GM18951 (cell line): Measurements from ENCODE around the gene MAMDC4.

ENCODE experiments used
- POLR2A ChIP-seq: IDR thresholded peaks from 4 replicates; pipeline ENCODE4 v1.6.1; 2011; ENCODE audit warnings: mild to moderate bottlenecking; ENCODE audit not compliant: insufficient read length, insufficient read depth; ENCODE audit errors: extremely low read depth
- in situ Hi-C: fragments of 300-500 bp; cut with MboI; formaldehyde crosslinking; loops from one replicate; pipeline ENCODE4 v1.12.0; 2022; ENCODE audit warnings: low sequenced_read_pairs, mixed read lengths, inconsistent platforms; ENCODE audit not compliant: unreplicated experiment

The MAMDC4 gene

DNA sequence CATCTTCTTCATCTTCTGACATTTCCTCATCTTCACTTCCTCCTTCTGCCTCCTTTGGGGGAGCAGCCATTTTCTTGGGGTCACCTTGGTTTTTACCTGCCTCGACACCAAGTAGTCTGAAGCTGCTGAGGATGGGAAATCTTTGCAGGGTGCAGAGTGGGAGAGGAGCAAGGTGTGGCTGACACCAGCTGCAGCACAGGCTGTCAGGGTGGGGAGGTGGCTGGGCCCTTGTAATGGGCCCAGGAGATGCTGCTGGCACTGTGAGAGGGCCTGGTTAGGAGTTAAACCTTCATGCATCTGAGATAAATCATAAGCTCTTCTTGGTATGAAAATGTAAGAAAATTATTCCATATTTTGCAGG lies 36.7 kb upstream of the MAMDC4 start:
- no peak for TF ChIP-seq POLR2A
- in situ Hi-C loops = no loop called here

DNA sequence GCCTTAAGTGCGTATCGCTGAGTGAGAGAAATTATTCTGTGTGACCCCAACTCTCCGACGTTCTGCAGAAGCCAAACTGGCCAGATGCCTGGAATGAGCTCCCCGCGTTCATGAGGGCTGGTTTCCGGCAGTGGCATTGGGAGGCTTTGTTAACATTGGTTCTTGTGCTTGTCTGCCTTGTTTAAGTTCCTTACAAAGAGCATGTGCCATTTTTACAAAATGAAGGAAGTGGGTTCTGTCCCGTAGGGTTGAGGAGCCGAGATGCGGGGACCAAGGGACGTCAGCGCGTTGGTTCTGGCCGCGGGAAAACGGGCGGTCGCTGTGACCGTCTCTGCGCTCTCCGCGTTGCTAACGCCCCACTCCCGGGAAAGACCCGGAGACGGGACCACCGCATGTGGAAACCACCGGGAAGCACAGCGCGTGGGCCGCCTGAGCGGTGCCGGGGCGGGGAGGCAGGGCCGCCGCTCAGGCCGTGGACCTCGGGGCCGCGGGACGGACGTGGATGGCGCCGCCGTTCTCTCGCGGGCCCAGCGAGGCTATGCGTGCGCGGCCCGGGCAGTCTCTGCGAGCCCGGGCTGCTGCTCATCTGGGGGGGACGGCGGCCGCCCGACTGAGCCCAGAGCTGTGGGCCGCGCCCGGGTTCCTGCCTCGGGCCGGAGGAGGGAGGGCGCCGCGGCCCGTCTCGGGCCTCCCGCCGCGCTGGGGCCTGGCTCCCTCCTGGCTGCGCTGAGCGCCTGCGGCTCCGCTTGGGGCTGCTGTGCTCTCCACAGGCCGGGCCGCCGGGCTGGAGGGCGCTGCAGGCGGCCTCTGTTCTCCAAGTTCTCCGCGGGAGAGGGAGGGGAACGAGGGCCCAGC lies 30.9 kb upstream of the MAMDC4 start:
- in situ Hi-C loops = no loop called here
- TF ChIP-seq POLR2A = no peak

- TF ChIP-seq POLR2A = no peak
- in situ Hi-C loops = no loop called here
Observed at GRCh38 chr9:136821826-136822544, 30.2 kb upstream of the MAMDC4 start.

DNA sequence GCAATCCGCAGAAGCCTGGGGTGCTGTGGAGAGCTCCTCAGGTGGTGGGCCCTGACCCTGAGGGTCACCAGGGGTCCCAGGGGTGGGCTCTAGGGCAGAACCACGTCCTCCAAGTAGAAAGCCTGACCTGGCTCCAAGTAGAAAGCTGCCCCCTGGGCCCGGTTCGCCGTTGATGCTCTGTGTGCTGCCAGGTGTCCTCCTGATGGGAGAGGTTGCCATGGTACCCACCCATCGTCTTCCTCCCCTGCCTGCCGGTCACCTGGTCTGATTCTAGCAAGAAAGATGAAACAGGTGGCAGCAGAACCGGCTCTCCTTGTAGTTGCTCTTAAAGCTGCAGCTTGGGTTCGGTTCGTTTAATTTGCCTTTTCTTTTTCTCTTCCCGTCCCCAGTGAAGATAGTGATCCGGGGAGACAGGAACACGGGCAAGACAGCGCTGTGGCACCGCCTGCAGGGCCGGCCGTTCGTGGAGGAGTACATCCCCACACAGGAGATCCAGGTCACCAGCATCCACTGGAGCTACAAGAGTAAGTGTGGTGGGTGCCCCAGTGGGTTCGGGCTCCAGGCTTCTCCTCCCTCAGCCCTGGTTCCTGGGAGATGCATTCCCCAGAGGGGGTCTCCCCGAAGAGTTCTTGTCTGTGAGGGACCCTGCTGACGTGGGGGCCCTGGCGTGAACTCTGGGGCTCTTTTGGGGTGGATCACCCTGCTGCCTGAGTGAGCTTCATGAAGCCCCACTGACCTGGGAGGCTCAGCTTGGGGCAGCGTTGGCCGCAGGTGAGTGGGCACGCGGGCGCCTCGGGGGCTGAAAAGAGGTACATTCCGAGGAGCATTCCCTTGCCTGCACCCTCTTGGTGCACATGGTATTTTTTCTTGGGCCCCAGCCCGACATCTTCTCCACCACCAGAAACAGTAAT lies 28.8 kb upstream of the MAMDC4 start:
- in situ Hi-C loops = no loop called here
- no peak for TF ChIP-seq POLR2A

- in situ Hi-C loops = no loop called here
- no peak for TF ChIP-seq POLR2A
Observed at GRCh38 chr9:136824496-136825225, 27.5 kb upstream of the MAMDC4 start.

GRCh38 chr9:136825295-136826187 lies 26.6 kb upstream of the MAMDC4 start:
- TF ChIP-seq POLR2A = no peak
- in situ Hi-C loops = no loop called here

- TF ChIP-seq POLR2A = no peak
- in situ Hi-C loops = no loop called here
Observed at GRCh38 chr9:136826188-136826541, 26.0 kb upstream of the MAMDC4 start.

DNA sequence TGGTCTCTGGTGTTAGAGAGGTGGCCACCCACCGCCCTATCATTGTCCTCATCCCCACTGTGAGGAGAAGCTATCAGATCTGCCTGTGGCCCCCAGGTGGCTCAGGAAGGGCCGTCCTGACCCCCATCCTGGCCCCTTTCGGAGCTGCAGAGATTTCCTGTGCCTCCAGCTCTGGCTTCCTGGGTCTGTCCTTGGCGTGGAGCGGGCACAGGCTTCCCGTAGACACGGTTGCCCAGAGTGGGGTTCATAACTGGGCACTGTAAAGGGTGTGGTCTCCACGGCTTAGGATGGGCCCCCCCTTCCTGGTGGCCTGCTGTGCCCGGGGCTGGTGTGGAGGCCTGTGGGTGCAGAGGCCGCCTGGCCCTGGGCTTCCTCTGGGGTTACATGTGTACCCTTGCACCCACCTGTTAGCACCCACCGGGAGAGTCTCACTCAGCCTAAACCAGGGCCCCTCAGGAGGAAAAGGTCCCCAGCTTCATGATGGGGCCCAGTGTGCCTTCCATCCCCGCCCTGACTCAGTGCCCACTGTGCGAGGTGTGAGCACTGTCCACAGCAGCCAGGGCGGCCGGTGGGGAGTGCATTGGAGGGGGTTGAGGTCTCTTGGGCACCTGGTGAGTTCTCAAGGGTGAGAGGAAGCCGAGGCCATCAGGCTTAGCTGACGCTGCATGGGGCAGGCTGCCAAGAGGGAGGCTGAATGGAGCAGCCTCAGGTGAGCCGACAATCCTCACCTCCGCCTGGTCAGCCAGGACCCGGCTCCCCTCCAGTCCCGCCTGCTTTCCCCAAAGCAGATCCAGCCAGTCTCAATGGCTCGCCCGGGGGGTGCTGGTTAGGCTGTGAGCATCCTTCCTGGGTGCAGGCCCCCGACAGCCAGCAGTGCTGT lies 25.2 kb upstream of the MAMDC4 start:
- TF ChIP-seq POLR2A = no peak

DNA sequence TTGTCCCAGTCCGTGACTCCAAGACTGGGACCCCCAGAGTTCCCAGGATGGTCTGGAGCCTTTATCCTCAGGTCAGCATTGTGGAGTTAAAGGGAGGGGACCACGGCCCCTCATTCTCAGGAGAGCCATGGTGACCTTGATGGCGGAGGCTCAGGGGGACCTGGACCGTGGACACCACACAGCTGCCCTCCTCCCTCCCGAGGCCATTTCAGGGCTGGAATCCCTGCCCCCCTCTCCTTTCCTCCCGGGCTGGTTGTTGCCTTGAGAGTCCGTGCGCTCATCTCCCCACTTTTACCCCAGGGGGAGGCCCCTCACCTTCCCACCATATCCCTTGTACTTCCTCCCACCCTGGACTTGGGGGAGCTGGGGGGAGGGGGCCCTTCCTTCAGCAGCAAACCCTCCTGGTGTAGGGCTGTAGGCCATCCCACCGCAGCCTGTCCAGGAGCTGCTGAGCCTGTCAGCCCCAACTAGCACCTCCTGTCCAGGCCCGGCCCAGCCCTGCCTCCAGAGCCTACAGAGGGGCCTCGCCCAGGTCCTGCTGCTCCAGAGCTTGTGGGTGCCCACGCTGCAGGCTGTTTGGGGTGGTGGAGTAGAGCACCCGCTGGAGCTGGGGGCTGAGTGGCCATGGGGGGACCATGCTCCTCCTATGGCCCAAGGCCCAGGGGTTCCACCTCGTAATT lies 24.2 kb upstream of the MAMDC4 start:
- no peak for TF ChIP-seq POLR2A
- in situ Hi-C loops = no loop called here

More for the DNA sequence above, 25.2 kb upstream of the MAMDC4 start:
- in situ Hi-C loops = no loop called here

DNA sequence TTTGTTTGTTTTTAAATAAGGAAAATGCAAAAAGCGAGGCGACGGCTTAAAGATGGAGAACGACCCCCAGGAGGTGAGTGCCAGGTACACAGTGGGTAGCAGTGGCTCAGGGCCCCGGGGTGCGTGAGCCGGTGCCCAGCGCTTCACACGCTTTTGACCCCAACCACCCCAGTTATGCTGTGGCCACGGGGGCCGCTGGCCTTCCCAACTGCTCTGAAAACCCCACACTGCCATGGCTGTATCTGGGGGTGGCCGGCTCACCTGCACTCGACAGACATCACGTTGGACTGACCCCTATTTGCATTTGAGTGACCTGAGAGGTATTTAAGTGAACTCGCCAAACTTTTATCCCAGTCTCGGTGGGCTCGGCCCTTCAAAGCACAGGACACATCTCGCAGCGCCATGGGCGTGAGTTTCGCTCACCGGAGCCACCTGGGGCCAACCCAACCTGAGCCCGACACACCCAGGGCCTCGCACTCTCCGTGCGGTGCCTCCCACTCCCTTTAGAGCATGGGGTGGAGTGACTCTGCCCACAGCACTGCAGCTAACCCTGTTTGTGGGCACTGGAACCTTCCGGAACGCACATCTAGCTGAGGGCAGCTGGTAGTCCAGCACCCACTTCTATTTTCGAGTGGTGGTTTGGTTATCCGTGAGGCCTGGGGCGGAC lies 23.5 kb upstream of the MAMDC4 start:
- TF ChIP-seq POLR2A = no peak
- in situ Hi-C loops = no loop called here
